Measurements from ENCODE around the gene SKI. TPM values are rescaled to one million over a fixed set of nuclear protein-coding genes. Genes with fewer than 3 reads are reported as not detected.

The SKI gene
- total and polyA plus RNA-seq, 10 of the 15 experiments (the other 5 are each of a cell fraction or from before 2014, with no cell fraction given): 0.03 to 14.9 (median 0.96) TPM

DNA sequence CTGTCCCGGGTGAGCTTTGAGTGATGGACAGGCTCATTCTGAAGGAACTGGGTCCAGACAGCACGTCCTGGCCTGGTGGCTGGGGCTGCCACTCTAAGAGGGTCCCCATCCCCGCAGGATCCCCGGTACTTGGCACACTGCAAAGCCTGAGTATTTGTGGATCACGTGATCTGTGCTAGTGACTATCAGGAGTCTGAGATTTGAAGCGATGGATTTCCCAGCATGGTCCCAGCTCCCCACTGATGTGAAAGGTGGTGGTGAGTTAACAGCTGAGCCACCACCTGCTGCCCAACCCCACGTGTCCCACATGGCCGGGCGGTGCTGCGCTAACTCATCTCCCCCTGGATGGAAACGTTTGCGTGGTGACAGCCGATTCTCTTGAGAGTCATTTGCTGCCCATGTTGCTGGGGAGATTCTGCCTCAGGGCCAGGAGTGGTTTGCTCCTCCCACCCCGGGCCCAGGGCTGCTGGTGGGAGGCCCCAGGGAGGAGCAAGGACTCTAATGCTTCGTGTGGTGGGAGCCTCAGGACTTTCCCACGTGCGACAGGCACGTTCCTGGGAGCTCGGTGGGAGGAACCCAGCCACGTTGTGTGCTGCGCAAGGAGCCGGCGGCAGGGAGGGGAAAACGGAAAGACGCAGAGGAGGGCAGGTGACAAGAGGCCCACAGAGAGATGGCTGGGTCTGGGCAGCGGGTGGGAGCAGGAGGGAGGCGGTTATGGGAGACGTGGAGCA lies 48.7 kb upstream of the SKI start (continued):
- TF ChIP-seq, protein P1, sequence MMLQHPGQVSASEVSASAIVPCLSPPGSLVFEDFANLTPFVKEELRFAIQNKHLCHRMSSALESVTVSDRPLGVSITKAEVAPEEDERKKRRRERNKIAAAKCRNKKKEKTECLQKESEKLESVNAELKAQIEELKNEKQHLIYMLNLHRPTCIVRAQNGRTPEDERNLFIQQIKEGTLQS (IDR thresholded peaks at IDR 0.05; ENCODE audit: borderline replicate concordance, extremely low read depth, low read depth, low read length): no peak

DNA sequence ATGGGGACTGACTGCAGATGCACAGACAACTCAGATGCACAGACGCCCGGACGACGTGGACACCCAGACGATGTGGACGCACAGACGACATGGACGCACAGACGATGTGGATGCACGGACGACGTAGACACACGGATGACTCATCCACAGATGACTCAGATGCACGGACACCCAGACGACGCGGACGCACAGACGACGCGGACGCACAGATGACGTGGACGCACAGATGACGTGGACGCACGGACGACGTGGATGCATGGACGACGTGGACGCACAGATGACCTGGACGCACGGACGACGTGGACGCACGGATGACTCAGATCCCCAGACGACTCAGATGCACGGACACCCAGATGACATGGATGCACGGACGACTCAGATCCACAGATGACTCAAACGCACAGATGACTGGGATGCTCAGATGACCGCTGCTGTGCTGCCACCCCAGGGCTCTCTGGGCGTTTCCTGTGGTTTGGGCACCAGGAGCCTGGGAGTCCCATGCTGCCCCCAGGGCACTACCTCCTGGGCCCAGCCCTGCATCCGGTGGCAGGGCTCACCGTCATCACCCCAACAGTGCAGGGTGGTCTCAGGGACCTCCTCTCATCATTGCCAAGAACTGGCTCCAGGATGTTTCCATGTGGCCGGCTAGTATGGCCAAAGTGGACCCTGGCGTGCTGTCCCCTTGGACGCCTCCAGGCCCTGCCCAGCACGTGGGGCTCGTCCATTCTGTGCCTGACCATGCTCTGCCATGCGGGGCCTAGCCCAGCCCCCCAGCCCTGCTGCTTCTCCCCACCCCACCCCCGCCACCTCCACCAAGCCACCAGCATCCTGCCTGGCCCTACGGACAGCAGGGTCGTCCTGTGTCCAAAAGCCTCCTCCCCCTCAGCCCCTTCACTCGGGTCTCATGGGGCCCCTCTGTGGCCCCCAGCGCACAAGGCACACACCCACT lies 47.5 kb upstream of the SKI start:
- RAD21 ChIA-PET (ENCODE audit: unreplicated experiment): no interaction called here
- no peak for ATAC-seq
- in situ Hi-C loops (cut with MboI) (no loop called here), intact Hi-C loops (cut with micrococcal nuclease; ENCODE audit: unreplicated experiment) (no loop called here)
- H4K20me1 ChIP-seq (ENCODE audit: control insufficient read depth, insufficient read depth): no peaks in the 10 kb centered on the region
- H2AFZ ChIP-seq (ENCODE audit: control insufficient read depth, low read depth, low read length): no peak overlapping the region
- DNase-seq (ENCODE audit: low read depth, low spot score): no peak
- no peak overlapping the region for H3K4me3 ChIP-seq
- H3K4me2 ChIP-seq (ENCODE audit: control insufficient read depth, insufficient read depth): no peak overlapping the region
- H3K9me3 ChIP-seq (replicated peaks; ENCODE audit: control insufficient read depth, insufficient read depth, low read length): no peaks in the 10 kb centered on the region
- POLR2A ChIA-PET: no interaction called here
- no peak overlapping the region for H3K9ac ChIP-seq (ENCODE audit: control insufficient read depth, insufficient read depth, low read length)
- no peak overlapping the region for H3K27ac ChIP-seq (ENCODE audit: control insufficient read depth, insufficient read depth)
- no peak for FAIRE-seq
- H3K79me2 ChIP-seq (ENCODE audit: control insufficient read depth, insufficient read depth, low read length): no peaks in the 10 kb centered on the region
- CTCF ChIA-PET: no interaction called here
- H3K27me3 ChIP-seq (replicated peaks in 1 of 2; ENCODE audit: control insufficient read depth in 2 of 2, insufficient read depth in 2 of 2, low read length in 1 of 2): no peaks in the 10 kb centered on the region
- SMC1A ChIA-PET (ENCODE audit: uncharacterized antibody, unreplicated experiment): no interaction called here
- H3K36me3 ChIP-seq (ENCODE audit: control insufficient read depth in 2 of 2, insufficient read depth in 2 of 2, low read length in 1 of 2): no peaks in the 10 kb centered on the region
- TF ChIP-seq TCF3 (IDR thresholded peaks at IDR 0.05; ENCODE audit: borderline replicate concordance, insufficient read depth, low read depth, low read length) (peak; percentile 78; the same call in 1 of the 2 replicates), RUNX3 (IDR thresholded peaks at IDR 0.05; ENCODE audit: low read length) (no peak)
- TF ChIP-seq, protein P2, sequence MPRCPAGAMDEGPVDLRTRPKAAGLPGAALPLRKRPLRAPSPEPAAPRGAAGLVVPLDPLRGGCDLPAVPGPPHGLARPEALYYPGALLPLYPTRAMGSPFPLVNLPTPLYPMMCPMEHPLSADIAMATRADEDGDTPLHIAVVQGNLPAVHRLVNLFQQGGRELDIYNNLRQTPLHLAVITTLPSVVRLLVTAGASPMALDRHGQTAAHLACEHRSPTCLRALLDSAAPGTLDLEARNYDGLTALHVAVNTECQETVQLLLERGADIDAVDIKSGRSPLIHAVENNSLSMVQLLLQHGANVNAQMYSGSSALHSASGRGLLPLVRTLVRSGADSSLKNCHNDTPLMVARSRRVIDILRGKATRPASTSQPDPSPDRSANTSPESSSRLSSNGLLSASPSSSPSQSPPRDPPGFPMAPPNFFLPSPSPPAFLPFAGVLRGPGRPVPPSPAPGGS (IDR thresholded peaks at IDR 0.05; ENCODE audit: borderline replicate concordance, insufficient read depth, low read depth, low read length, poor library complexity, severe bottlenecking): peak; percentile 85
- BruUV-seq (replicated peaks): no TSS peak
- H3K4me1 ChIP-seq (ENCODE audit: control insufficient read depth, insufficient read depth, low read length): no peaks in the 10 kb centered on the region
- 86% methylated on average over 55 of the region's 58 CpGs for WGBS (ENCODE audit: insufficient coverage, insufficient replicate concordance, low lambda C conversion rate, missing lambda C conversion rate)
